Parathyroid adenoma (tissue), 2 donors: ENCODE results near the gene LEFTY1.

Experiments used
- H2AFZ ChIP-seq: fragments of 300-600 bp; sonication (generic); one replicate; pipeline ENCODE4 v1.7.0; 2017; ENCODE audit warnings: antibody characterized with exemption, mild to moderate bottlenecking
- H3K27ac ChIP-seq: fragments of 300-600 bp; sonication (generic); one replicate; pipeline ENCODE4 v1.7.0; 2017
- H3K27me3 ChIP-seq: fragments of 300-600 bp; sonication (generic); one replicate; pipeline ENCODE4 v1.7.0; 2017; ENCODE audit warnings: low read length; ENCODE audit not compliant: control insufficient read depth, insufficient read depth
- H3K36me3 ChIP-seq: fragments of 300-600 bp; sonication (generic); one replicate; pipeline ENCODE4 v1.7.0; 2017; ENCODE audit warnings: low read length; ENCODE audit not compliant: control insufficient read depth, insufficient read depth
- H3K4me1 ChIP-seq: fragments of 300-600 bp; sonication (generic); one replicate; pipeline ENCODE4 v1.7.0; 2017; ENCODE audit warnings: control low read depth
- H3K4me2 ChIP-seq: fragments of 300-600 bp; sonication (generic); one replicate; pipeline ENCODE4 v1.7.0; 2017; ENCODE audit warnings: low read length
- H3K4me3 ChIP-seq: fragments of 300-600 bp; sonication (generic); one replicate; pipeline ENCODE4 v1.7.0; 2017; ENCODE audit warnings: low read depth, low read length
- H3K79me2 ChIP-seq: fragments of 300-600 bp; sonication (generic); one replicate; pipeline ENCODE4 v1.7.0; 2017; ENCODE audit warnings: control low read depth
- H3K9ac ChIP-seq: fragments of 300-600 bp; sonication (generic); one replicate; pipeline ENCODE4 v1.7.0; 2017; ENCODE audit warnings: mild to moderate bottlenecking
- H3K9me3 ChIP-seq: fragments of 300-600 bp; sonication (generic); one replicate; pipeline ENCODE4 v1.7.0; 2017; ENCODE audit warnings: low read length; ENCODE audit not compliant: control insufficient read depth
- TF ChIP-seq, protein P1 (sequence below): fragments of 300-600 bp; sonication (generic); IDR thresholded peaks from one replicate; pipeline ENCODE4 v1.7.0; 2017; ENCODE audit warnings: antibody characterized with exemption, mild to moderate bottlenecking
- donor health status: primary hyperparathyroidism.

The LEFTY1 gene

DNA sequence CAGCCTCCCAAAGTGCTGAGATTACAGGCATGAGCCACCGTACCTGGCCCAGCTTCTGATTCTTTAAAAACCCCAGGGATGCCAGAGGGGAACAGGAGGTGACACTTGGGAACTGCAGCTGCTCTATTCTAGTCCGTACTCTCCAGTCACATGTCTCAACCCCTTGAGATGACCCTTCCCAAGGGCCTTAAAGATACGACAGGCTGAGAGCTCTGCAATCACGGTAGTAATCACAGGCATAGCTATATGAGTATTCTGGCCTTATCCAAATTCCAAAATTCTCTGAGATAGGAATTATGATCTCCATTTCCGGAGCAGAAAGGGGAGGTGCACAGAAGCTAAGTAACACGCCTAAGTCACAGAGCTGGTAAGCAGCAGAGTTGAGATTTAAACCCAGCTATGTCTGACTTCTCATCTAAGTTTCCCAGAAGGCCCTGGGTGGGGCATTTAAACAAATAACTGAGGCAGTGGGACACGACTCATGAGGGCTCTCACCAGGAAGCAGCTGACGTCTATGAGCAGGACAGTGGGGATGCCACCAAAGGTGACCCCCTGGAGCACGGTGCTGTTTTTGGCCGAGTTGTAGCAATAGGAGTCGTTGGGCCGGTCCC, 11.9 kb downstream of the LEFTY1 start:
- no peak overlapping the region for H3K9ac ChIP-seq

DNA sequence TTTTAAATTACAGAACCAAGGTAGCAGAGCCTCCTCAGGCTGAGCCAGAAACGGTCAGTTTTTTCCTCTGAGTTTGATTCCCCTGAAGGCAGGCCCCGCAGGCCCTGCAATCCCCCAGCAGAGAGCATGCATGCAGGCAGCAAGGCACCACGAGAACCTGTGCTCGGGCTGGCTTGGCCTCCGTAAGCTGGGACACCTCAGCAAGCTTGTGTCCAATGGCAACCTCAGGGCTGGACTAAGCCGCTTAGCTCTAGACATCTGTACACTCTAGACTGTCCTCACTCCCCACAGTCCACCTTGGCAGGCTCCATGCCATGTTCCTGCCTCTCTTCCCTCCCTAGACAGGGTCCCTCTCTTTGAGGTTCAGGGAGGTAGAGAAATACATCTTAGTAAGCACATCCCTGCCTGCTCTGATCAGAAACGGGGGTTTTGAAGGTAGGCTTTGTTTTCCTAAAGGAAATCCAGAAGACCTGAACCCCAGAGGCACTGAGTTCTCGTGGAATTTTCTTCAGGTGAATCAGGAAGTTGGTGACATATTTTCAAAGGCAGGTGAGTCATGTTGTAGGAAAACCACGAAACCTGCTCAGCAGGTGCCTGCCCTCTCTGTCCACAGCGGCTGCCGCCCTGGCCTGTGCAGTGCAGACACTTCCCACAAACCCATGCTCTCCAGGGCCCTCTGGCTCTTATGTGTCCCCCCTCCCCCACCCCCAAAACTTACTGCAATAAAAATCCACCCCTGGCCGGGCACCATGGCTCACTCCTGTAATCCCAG, 13.7 kb downstream of the LEFTY1 start:
- H3K4me2 ChIP-seq = no peak overlapping the region
- no peak overlapping the region for H3K9ac ChIP-seq
- no peak overlapping the region for H3K27ac ChIP-seq
- H3K79me2 ChIP-seq = no peaks in the 10 kb centered on the region
- no peaks in the 10 kb centered on the region for H3K36me3 ChIP-seq
- TF ChIP-seq, protein P1, sequence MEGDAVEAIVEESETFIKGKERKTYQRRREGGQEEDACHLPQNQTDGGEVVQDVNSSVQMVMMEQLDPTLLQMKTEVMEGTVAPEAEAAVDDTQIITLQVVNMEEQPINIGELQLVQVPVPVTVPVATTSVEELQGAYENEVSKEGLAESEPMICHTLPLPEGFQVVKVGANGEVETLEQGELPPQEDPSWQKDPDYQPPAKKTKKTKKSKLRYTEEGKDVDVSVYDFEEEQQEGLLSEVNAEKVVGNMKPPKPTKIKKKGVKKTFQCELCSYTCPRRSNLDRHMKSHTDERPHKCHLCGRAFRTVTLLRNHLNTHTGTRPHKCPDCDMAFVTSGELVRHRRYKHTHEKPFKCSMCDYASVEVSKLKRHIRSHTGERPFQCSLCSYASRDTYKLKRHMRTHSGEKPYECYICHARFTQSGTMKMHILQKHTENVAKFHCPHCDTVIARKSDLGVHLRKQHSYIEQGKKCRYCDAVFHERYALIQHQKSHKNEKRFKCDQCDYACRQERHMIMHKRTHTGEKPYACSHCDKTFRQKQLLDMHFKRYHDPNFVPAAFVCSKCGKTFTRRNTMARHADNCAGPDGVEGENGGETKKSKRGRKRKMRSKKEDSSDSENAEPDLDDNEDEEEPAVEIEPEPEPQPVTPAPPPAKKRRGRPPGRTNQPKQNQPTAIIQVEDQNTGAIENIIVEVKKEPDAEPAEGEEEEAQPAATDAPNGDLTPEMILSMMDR = no peak
- H3K9me3 ChIP-seq = no peaks in the 10 kb centered on the region
- peaks cover 7% of the 10 kb centered on the region for H3K4me1 ChIP-seq
- H3K4me3 ChIP-seq = no peak overlapping the region
- no peaks in the 10 kb centered on the region for H3K27me3 ChIP-seq
- no peak overlapping the region for H2AFZ ChIP-seq

More for the DNA sequence above, 11.9 kb downstream of the LEFTY1 start:
- Histone ChIP-seq H3K27me3 (no peaks in the 10 kb centered on the region), H3K79me2 (no peaks in the 10 kb centered on the region), H3K36me3 (no peaks in the 10 kb centered on the region), H2AFZ (no peak overlapping the region), H3K4me2 (no peak overlapping the region), H3K4me1 (peaks cover 5% of the 10 kb centered on the region), H3K9me3 (no peaks in the 10 kb centered on the region), H3K4me3 (no peak overlapping the region), H3K27ac (no peak overlapping the region)
- TF ChIP-seq, protein P1 = no peak

DNA sequence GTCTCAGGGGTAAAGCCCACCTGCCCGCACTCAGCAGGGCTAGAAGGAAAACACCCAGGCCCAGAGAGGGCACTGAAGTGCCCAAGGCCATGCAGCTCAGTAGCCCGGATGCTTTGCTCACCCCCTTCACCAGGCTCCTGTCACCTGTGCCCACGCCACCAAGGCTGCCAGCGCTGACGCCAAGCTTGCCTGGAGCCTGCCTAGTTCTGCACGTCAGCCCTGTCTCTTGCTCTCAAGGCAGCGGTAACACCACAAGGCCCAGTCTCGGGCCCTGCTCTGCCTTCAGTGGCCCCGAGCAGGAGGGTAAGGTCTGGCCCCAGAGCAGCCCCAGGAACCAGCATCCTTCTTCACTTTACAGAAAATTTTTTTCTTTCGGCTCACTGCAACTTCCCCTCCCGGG, 14.5 kb downstream of the LEFTY1 start:
- Histone ChIP-seq H3K9ac (no peak overlapping the region), H3K4me3 (no peak overlapping the region), H2AFZ (no peak overlapping the region), H3K9me3 (no peaks in the 10 kb centered on the region), H3K27me3 (no peaks in the 10 kb centered on the region), H3K79me2 (no peaks in the 10 kb centered on the region), H3K27ac (no peak overlapping the region), H3K4me1 (peaks cover 7% of the 10 kb centered on the region), H3K36me3 (no peaks in the 10 kb centered on the region), H3K4me2 (no peak overlapping the region)
- TF ChIP-seq, protein P1 = no peak

DNA sequence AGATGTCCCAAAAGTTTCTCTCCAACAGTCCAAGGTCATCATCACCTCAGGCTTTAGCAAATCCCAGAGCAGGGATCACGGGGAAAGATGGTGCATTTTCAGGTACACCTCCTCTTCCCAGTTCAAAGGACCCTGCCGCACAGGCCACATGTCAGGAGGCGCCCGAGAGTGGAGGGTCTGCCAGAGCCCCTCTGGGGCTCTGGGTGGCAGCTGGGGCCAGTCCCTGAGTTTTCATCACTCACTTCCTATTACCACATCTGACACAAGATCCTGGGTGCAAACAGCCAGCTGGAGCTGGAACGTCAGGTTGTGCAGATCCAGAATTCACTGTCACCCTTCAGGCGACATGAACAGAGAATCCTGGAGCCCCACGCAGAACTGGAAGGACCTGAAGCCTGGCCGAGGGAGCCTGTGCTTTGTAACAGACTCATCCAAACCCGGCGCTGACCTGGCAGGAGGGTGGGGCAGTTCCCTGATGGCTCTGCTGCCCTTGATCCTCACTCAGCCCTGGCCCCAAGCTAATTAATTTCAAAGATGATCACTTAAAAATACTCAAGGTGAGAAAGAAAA, 15.6 kb downstream of the LEFTY1 start:
- H3K4me3 ChIP-seq = no peak overlapping the region
- no peak overlapping the region for H3K9ac ChIP-seq
- H2AFZ ChIP-seq = no peak overlapping the region
- H3K79me2 ChIP-seq = no peaks in the 10 kb centered on the region
- H3K27ac ChIP-seq = no peak overlapping the region
- no peaks in the 10 kb centered on the region for H3K36me3 ChIP-seq
- H3K27me3 ChIP-seq = no peaks in the 10 kb centered on the region
- TF ChIP-seq, protein P1 = no peak
- peaks cover 7% of the 10 kb centered on the region for H3K4me1 ChIP-seq
- H3K4me2 ChIP-seq = no peak overlapping the region
- no peaks in the 10 kb centered on the region for H3K9me3 ChIP-seq
